Activated T-cell treated with anti-CD3 and anti-CD28 coated beads, Interleukin-2, amount 50 U/mL, for 4 hours (primary cell): Measurements from ENCODE around the gene PDZK1. TPM values are rescaled to one million over a fixed set of nuclear protein-coding genes. Genes with fewer than 3 reads are reported as not detected.
"Not testable (repeated sequence)": the region's sequence is repeated elsewhere in the genome, so short reads cannot be mapped to it uniquely, and the experiment has no call there.

Experiments used
- ATAC-seq, 2 donors: fragments of 200-7000 bp; cut with Tn5 transposase; one replicate each; pipeline ENCODE4 v1.10.0; 2021
- DNase-seq: peaks from one replicate; pipeline ENCODE4 v3.0.0-alpha.2; 2020
- H3K27me3 Mint-ChIP-seq: one replicate; pipeline ENCODE4 v1.8.0; 2021; ENCODE audit warnings: low read depth, mixed read lengths
- H3K36me3 Mint-ChIP-seq: one replicate; pipeline ENCODE4 v1.8.0; 2022; ENCODE audit warnings: mixed read lengths; ENCODE audit not compliant: insufficient read depth
- H3K4me1 Mint-ChIP-seq: one replicate; pipeline ENCODE4 v1.8.0; 2021; ENCODE audit warnings: low read depth, mixed read lengths
- H3K4me3 Mint-ChIP-seq: one replicate; pipeline ENCODE4 v1.8.0; 2021; ENCODE audit warnings: mild to moderate bottlenecking, moderate library complexity, mixed read lengths
- H3K9me3 Mint-ChIP-seq: one replicate; pipeline ENCODE4 v1.8.0; 2021; ENCODE audit warnings: mixed read lengths
- total RNA-seq, 3 donors: library from RNA; stranded (reverse); gene quantifications; one replicate each; pipeline ENCODE4 v1.2.1, GENCODE V29; 2021

PDZK1 gene
- total RNA-seq, 3 donors from 2014 or later: 0.08 TPM; not detected in 2

DNA sequence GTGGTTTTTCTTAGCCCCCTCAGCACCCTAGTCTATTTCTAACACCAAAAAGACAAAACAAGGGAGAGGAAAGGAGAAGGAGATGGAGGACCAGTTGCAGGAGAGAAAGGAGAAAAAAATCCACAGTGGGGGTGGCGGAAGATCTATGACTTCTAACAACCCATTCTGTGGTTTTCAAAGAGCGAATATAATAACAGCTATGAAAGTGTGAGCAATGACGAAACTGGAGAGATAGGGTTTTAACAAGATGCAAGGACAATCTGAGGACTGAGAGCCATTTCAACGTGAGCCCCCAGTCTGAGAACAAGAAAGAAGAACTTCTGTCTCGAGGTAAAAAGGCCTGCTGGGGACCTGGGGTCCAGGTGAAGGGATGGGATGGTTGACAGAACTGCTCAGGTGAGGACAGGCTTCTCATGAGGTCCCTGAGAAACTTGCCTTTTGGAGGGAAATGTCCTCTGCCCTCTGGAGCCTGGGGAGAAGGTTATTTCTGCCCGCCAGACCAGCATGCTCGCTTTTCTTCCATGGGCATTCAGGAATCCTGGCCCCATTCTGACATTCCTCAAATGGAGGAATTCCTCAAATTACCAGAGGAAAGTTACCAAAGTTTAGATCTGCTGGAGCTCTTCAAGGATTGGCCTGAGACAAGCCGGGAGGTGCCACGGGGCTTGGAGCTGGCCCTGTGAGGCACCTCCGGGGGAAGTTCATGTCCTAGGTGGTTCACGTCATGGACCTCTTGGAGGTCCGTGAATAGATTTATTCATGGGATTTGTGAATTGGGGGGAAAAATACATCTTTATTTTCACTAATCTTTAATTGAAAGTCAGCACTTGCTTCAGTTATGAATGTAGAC lies 12.3 kb upstream of the PDZK1 start, which contains the start of gene CD160:
CD160 (plus strand) TSS at position 270 of the 850 bp plus-strand sequence. CDS start 8,829 bp downstream, outside the sequence.
- H3K4me1 Mint-ChIP-seq: peaks cover 22% of the 10 kb centered on the region
- H3K9me3 Mint-ChIP-seq: no peaks in the 10 kb centered on the region
- ATAC-seq (peak; percentile 45 to 53), DNase-seq (no peak)
- no peaks in the 10 kb centered on the region for H3K36me3 Mint-ChIP-seq
- H3K27me3 Mint-ChIP-seq: peaks cover 18% of the 10 kb centered on the region
- peak within 1 kb of the TSS; percentile 74 for H3K4me3 Mint-ChIP-seq

DNA sequence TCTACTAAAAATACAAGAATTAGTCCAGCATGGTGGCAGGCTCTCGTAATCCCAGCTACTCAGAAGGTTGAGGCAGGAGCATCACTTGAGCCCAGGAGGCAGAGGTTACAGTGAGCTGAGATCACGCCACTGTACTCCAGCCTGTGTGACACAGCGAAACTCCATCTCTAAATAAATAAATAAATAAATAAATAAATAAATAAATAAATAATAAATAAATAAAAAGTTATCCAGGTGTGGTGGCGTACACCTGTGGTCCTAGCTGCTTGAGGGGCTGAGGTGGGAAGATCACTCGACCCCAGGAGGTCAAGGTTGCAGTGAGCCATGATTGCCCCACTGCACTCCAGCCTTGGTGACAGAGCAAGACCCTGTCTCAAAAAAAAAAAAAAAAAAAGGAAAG lies 11.3 kb upstream of the PDZK1 start:
- H3K4me3 Mint-ChIP-seq, H3K9me3 Mint-ChIP-seq, ATAC-seq, DNase-seq, H3K36me3 Mint-ChIP-seq: not testable (repeated sequence)
- peaks cover 22% of the 10 kb centered on the region for H3K4me1 Mint-ChIP-seq
- peaks cover 18% of the 10 kb centered on the region for H3K27me3 Mint-ChIP-seq

DNA sequence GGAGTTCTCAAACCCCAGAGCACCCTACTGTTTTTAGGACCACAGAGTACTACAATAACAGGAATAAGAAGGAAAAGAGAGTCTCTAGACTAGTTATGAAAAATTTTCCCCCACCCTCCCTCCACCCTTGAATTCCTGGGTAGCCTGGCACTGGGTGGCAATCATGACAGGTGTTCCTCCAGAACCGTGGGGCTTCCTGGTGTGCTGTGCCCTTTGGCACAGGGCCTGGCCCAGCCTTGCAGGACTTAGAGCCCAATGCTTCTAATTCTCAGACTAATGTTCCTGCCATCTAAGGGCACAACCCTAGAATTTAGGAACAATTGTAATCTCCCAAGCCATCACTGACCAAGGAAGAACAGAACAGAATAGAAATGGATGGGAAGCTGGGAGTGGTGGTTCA lies 10.7 kb upstream of the PDZK1 start:
- ATAC-seq (no peak), DNase-seq (no peak)
- no peaks in the 10 kb centered on the region for H3K36me3 Mint-ChIP-seq
- H3K9me3 Mint-ChIP-seq: no peaks in the 10 kb centered on the region
- H3K4me3 Mint-ChIP-seq: no peak overlapping the region
- H3K4me1 Mint-ChIP-seq: peaks cover 22% of the 10 kb centered on the region
- peaks cover 18% of the 10 kb centered on the region for H3K27me3 Mint-ChIP-seq

DNA sequence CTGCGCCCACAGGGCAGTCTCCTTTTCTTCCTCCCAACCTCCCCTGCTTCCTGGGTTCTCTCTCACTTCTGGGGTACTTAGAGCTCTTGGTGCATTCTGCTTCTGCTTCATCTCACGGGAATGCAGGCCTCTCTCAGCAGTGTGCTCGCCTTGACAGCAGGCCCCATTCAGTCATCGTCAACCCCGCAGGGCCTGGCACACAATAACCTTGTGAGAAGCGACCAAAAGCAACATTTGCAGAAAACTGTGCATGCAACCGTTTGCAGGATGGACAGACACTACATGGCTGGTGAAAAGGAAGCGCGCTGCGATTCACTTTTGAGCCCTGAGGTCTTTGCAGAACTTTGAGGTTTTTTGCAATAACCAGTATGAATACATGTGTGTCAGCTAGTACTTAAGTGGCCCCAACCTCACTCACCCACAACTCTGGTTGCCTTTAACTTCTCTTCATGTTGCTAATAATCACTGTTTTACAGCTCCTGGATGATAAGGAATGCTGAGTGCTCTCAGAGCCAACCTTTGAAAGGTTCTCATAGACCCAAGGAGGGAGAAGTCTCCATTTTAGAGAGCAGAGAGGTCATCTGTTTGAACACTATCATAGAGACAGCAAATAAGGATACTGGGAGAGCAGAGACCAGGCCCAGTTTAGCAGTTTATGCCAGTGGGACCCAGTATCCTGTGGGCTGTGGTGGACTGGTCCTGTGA lies 9.6 kb upstream of the PDZK1 start:
- Mint-ChIP-seq H3K27me3 (peaks cover 14% of the 10 kb centered on the region), H3K4me1 (peaks cover 22% of the 10 kb centered on the region), H3K4me3 (no peak overlapping the region), H3K9me3 (no peaks in the 10 kb centered on the region), H3K36me3 (no peaks in the 10 kb centered on the region)
- no peak for DNase-seq
- ATAC-seq: no peak

DNA sequence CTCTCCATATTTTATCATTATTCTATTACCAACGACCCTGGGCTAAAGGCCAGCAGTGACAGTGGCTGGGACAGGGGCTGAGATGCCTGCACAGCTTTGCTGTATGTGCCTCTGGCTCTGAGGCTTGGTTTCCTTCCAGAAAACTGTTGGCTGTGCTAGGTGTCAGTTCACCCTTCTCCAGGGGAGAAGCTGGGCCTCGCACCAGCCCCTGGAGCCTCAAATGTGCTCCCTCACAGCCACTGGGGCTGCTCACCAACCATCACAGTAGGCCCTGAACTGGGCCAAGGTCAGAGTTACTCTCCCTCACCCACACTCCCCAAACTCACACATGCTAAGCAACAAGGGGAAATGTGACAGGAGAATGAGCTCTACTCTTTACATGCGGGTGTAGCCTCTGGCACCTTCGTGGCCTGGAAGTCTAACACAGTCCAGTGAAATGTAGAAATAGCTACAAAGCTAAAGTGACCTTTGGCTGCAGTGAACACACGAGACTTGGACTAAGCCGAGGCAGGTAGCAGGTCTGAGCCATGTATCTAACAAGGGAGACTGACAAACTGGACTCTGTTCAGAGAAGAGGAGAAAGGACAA lies 7.5 kb upstream of the PDZK1 start:
- Mint-ChIP-seq H3K4me1 (peaks cover 12% of the 10 kb centered on the region), H3K4me3 (no peak overlapping the region), H3K27me3 (peaks cover 3% of the 10 kb centered on the region), H3K36me3 (no peaks in the 10 kb centered on the region), H3K9me3 (no peaks in the 10 kb centered on the region)
- ATAC-seq (no peak), DNase-seq (no peak)

DNA sequence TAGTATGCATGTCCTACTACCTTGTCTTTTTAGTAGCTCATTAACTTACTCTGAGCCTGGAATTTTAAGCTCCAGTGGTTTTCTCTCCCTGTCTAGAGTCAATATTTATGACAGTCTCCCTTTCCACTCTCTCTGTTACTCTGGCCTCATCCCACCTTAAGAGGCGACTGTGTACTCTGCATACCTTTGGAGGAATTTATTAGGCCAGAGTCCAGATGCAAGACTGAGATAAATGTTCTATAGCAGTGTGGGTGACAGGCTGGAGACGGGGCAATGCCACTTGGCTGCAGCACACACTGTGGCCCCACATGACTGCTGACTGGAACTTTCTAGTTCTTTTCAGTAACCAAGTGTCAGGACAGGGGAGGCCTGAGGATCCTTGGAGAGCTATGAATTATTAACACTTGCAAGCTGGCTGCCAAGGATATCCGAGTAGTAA lies 4.1 kb upstream of the PDZK1 start:
- H3K4me1 Mint-ChIP-seq: no peaks in the 10 kb centered on the region
- DNase-seq (no peak), ATAC-seq (no peak)
- H3K27me3 Mint-ChIP-seq: peaks cover 3% of the 10 kb centered on the region
- H3K4me3 Mint-ChIP-seq: no peak overlapping the region
- H3K9me3 Mint-ChIP-seq: no peaks in the 10 kb centered on the region
- H3K36me3 Mint-ChIP-seq: no peaks in the 10 kb centered on the region

DNA sequence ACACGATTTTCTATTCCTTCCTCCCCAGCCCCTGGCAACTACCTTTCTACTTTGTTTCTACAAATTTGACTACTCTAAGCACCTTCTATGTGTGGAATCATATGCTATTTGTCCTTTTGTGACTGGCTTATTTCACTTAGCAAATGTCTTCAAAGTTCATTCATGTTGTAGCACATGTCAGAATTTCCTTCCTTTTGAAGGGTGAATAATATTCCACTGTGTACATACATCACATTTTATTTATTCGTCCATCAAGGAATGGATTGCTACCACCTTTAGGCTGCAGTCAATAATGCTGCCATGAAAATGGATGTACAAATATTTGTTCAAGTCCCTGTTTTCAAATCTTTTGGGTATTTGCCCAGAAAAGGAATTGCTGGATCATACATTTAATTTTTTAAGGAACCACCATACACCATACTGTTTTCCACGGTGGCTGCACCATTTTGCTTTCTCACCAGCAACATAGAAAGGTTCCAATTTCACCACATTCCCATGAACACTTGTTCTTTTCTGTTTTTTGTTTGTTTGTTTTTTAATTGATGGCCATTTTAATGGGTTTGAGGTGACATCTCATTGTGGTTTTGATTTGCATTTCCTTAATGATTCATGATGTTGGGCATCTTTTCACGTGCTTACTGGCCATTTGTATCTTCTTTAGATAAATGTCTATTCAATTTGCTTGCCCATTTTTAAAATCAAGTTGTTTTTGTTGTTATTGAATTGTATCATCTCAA lies 3.3 kb upstream of the PDZK1 start:
- Mint-ChIP-seq H3K36me3 (no peaks in the 10 kb centered on the region), H3K4me1 (no peaks in the 10 kb centered on the region), H3K9me3 (no peaks in the 10 kb centered on the region), H3K27me3 (peaks cover 3% of the 10 kb centered on the region), H3K4me3 (no peak overlapping the region)
- ATAC-seq: no peak
- DNase-seq: no peak

DNA sequence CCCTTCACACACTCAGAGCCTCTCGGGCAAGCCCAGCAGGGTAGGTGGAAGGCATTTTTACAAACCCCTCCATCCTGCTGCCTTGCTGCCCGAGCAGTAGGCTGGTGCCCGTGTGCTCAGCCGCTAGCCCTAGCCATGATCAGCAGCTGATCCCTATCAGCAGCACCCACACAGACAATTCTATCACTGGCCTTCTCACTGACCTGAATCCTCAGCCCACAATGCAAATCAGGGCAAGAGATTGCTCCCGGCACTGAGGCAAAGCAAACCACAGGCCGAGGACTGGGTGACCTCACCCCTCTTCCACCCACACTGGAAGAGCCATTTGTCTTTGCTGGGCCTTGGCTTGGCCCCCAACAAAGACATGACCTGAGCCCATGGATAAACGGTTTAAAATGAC lies 895 bp upstream of the PDZK1 start:
- Mint-ChIP-seq H3K4me1 (no peaks in the 10 kb centered on the region), H3K36me3 (no peaks in the 10 kb centered on the region), H3K27me3 (peaks cover 3% of the 10 kb centered on the region), H3K4me3 (no peak overlapping the region), H3K9me3 (no peaks in the 10 kb centered on the region)
- no peak for DNase-seq
- ATAC-seq: no peak

DNA sequence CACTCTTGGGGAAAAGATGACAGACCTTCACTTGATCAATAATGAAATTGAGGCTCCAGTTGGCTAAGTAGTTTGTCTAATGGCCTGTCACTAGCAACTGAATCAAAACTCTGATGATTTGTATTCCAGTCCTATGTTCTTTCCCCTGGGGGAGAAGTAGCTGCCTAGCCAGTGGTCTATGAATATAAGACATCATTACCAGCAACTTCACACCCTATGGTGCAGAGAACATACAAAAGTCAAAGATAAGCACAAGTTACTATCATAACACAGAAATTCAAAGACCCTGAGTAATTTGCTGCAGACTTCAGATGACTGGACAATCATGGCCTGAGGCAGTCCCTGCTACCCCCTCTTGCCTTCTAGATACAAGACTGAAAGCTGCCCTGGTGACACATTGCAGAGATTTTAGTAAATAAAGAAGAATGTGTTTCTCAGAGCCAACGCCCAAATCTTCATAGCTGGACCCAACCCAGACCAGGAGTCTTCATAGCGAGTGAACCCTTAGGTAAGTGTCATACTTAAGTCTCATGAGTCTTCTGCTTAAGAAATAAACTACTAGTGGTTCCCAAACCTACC lies 993 bp downstream of the PDZK1 start:
- DNase-seq: no peak
- no peaks in the 10 kb centered on the region for H3K9me3 Mint-ChIP-seq
- no peaks in the 10 kb centered on the region for H3K4me1 Mint-ChIP-seq
- no peak overlapping the region for H3K4me3 Mint-ChIP-seq
- no peak for ATAC-seq
- no peaks in the 10 kb centered on the region for H3K36me3 Mint-ChIP-seq
- H3K27me3 Mint-ChIP-seq: peaks cover 3% of the 10 kb centered on the region

DNA sequence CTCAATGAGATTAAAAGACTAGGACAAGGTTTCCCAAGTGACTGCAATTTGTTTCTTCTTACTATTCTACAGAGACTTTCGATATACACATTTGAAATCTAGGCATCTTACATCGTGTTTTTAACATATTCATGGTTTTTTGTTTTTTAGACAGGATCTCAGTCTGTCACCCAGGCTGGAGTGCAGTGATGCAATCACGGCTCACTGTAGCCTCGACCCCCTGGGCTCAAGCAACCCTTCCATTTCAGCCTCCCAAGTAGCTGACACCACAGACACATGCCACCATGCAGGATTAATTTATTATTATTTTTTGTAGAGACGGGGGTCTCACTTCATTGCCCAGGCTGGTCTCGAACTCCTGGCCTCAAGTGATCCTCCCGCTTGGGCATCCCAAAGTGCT lies 1.5 kb downstream of the PDZK1 start:
- ATAC-seq (no peak), DNase-seq (no peak)
- Mint-ChIP-seq H3K27me3 (peaks cover 3% of the 10 kb centered on the region), H3K4me3 (no peak overlapping the region), H3K4me1 (no peaks in the 10 kb centered on the region), H3K36me3 (no peaks in the 10 kb centered on the region), H3K9me3 (no peaks in the 10 kb centered on the region)

DNA sequence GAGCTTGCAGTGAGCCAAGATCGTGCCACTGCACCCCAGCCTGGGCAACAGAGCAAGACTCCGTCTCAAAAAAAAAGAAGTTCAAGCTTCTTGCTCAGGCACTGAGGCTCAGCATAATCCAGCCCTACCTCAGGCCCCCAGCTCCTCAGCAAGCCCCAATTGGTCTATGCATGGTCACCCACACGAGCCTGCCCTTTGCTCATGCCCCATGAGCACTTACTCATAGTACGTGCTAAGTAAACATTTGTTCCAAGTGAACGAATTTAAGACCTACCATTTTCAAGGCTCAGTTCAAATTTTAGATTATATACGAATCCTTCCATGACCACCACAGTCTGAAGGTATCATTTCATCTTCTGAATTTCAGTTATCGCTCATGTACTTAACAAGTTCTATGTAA lies 4.3 kb downstream of the PDZK1 start:
- DNase-seq (no peak), ATAC-seq (no peak)
- H3K4me1 Mint-ChIP-seq: no peaks in the 10 kb centered on the region
- no peak overlapping the region for H3K4me3 Mint-ChIP-seq
- H3K36me3 Mint-ChIP-seq: no peaks in the 10 kb centered on the region
- H3K9me3 Mint-ChIP-seq: no peaks in the 10 kb centered on the region
- no peaks in the 10 kb centered on the region for H3K27me3 Mint-ChIP-seq

DNA sequence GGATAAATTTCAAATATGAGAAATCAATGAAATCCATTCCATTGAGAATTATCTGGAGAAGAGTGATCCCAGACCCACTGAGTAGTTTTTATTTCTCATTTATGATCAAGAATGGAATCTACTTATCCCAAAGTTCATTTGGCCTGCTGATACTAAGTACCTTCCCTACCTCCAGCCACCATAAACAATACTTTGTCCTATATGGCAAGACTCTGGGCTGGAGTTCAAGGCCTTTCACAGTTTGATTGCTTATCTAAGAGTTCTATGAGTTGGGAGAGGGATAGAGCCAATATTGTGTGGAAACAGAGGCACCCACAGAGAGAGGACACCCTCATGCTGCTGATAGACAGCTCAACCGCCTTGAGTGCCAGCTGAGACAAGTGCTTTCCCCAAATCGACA lies 5.1 kb downstream of the PDZK1 start:
- H3K4me1 Mint-ChIP-seq: no peaks in the 10 kb centered on the region

DNA sequence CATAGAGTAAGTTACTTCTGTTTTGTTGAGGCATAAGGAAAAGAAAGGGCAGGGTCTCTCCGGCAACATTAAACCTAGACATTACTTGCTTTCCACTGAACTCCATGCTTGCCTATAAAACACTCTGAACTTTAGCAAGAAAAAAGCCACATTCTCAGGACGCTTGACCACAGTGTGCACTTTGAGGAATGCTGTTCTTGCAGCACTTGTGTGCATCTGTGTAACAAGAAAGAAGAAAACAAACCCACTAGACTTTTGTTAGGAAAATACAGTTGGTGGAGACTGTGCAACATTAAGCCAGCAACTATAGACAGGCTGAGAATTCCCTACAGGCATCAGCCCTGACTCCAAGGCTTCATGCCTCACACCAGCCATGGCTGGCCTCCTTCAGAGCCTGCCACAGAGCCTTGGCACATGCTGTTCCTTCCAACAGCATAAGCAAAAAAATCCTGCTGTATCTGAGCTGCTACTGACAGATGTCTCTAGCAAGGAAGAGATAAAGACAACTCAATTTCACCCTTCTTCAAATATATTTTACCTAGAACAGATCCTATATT lies 5.8 kb downstream of the PDZK1 start:
- Mint-ChIP-seq H3K36me3 (no peaks in the 10 kb centered on the region), H3K27me3 (no peaks in the 10 kb centered on the region), H3K9me3 (no peaks in the 10 kb centered on the region), H3K4me3 (no peak overlapping the region), H3K4me1 (no peaks in the 10 kb centered on the region)
- ATAC-seq (no peak), DNase-seq (no peak)

More for the DNA sequence above, 5.1 kb downstream of the PDZK1 start:
- ATAC-seq: no peak
- no peaks in the 10 kb centered on the region for H3K27me3 Mint-ChIP-seq
- no peaks in the 10 kb centered on the region for H3K36me3 Mint-ChIP-seq
- H3K4me3 Mint-ChIP-seq: no peak overlapping the region
- DNase-seq: no peak
- H3K9me3 Mint-ChIP-seq: no peaks in the 10 kb centered on the region

DNA sequence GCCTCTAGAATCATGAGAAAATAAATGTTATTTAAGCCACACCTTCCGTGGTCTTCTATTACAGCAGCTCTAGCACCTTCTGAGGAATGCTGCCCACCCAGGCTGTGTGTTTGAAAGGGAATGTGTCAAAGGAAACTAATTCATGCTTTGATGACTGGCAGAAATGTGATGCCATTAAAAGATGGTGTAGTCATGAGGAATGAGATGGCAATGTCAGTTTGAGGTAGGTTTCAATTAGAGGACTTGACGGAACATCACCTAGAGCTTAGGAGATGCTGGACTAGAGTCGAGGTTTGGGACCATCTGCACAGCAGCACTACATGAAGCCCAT lies 10.6 kb downstream of the PDZK1 start:
- DNase-seq (no peak), ATAC-seq (no peak)
- no peak overlapping the region for H3K4me3 Mint-ChIP-seq
- H3K9me3 Mint-ChIP-seq: no peaks in the 10 kb centered on the region
- peaks cover 2% of the 10 kb centered on the region for H3K4me1 Mint-ChIP-seq
- no peaks in the 10 kb centered on the region for H3K27me3 Mint-ChIP-seq
- H3K36me3 Mint-ChIP-seq: no peaks in the 10 kb centered on the region
